BLaER1 treated with 17β-estradiol and CSF1 and Interleukin-3, amounts not matched to agents 10 nM and 100 nM (cell line): ENCODE data around the gene FZD1.

ENCODE experiments used
- H3K27ac ChIP-seq, 11 experiments: shearing (Covaris generic); formaldehyde crosslinking; 2 replicates each; pipeline ENCODE4 v1.8.1; 2022
- H3K27me3 ChIP-seq, 11 experiments: shearing (Covaris generic); formaldehyde crosslinking; 2 replicates each; pipeline ENCODE4 v1.8.1; 2022
- H3K36me3 ChIP-seq, 11 experiments: shearing (Covaris generic); formaldehyde crosslinking; 2 replicates each; pipeline ENCODE4 v1.8.1; 2022
- H3K4me1 ChIP-seq, 10 experiments: shearing (Covaris generic); formaldehyde crosslinking; 2 replicates each; pipeline ENCODE4 v1.8.1; 2022
- H3K4me2 ChIP-seq, 11 experiments: shearing (Covaris generic); formaldehyde crosslinking; 2 replicates each; pipeline ENCODE4 v1.8.1; 2022
- H3K4me3 ChIP-seq, 10 experiments: shearing (Covaris generic); formaldehyde crosslinking; 2 replicates each; pipeline ENCODE4 v1.8.1; 2022
- H3K9ac ChIP-seq, 11 experiments: shearing (Covaris generic); formaldehyde crosslinking; 2 replicates each; pipeline ENCODE4 v1.8.1; 2022
- H3K9me3 ChIP-seq, 11 experiments: shearing (Covaris generic); formaldehyde crosslinking; replicated peaks in 1 of 11; 2 replicates each; pipeline ENCODE4 v1.8.1; 2022
- H4K20me1 ChIP-seq, 11 experiments: shearing (Covaris generic); formaldehyde crosslinking; 2 replicates each; pipeline ENCODE4 v1.8.1; 2022
- Cebpa-rat ChIP-seq, 11 experiments: shearing (Covaris generic); IDR thresholded peaks; 2 replicates each; pipeline ENCODE4 v1.8.1; 2022

Gene FZD1

GRCh38 chr7:91239772-91240171 is 24.5 kb upstream of the FZD1 start:
- no peaks in the 10 kb centered on the region for H4K20me1 ChIP-seq
- H3K4me2 ChIP-seq = peak overlapping the region in 4 of 11 experiments; percentile 10 to 77 (median 68); a peak in 7 of 22 replicates
- peaks cover 0 to 24% (median 11%) of the 10 kb centered on the region in 10 experiments; a peak in 12 of 20 replicates for H3K4me1 ChIP-seq
- no peak overlapping the region for H3K4me3 ChIP-seq
- H3K27me3 ChIP-seq = peaks cover 0 to 4% (median 0%) of the 10 kb centered on the region in 11 experiments; a peak in 1 of 22 replicates
- no peak overlapping the region for H3K9ac ChIP-seq
- no peaks in the 10 kb centered on the region for H3K9me3 ChIP-seq
- H3K36me3 ChIP-seq = no peaks in the 10 kb centered on the region
- TF ChIP-seq Cebpa-rat (IDR thresholded peaks at IDR 0.05) = no peak
- no peak overlapping the region for H3K27ac ChIP-seq

GRCh38 chr7:91240376-91240941 is 23.8 kb upstream of the FZD1 start:
- Histone ChIP-seq H3K9me3 (no peaks in the 10 kb centered on the region), H3K27me3 (peaks cover 0 to 4% (median 0%) of the 10 kb centered on the region in 11 experiments; a peak in 1 of 22 replicates), H3K4me3 (no peak overlapping the region), H3K9ac (no peak overlapping the region), H3K27ac (no peak overlapping the region), H4K20me1 (no peaks in the 10 kb centered on the region), H3K36me3 (no peaks in the 10 kb centered on the region), H3K4me1 (peaks cover 0 to 24% (median 11%) of the 10 kb centered on the region in 10 experiments; a peak in 12 of 20 replicates), H3K4me2 (peak overlapping the region in 4 of 11 experiments; percentile 10 to 77 (median 68); a peak in 7 of 22 replicates)
- peak in 2 of 11 experiments; percentile 27 to 75; a peak in 2 of 22 replicates for TF ChIP-seq Cebpa-rat (IDR thresholded peaks at IDR 0.05)

GRCh38 chr7:91242097-91242844 is 22.0 kb upstream of the FZD1 start:
- Histone ChIP-seq H3K4me1 (peaks cover 0 to 24% (median 11%) of the 10 kb centered on the region in 10 experiments; a peak in 12 of 20 replicates), H3K4me3 (no peak overlapping the region), H4K20me1 (no peaks in the 10 kb centered on the region), H3K9ac (no peak overlapping the region), H3K27me3 (peaks cover 0 to 3% (median 0%) of the 10 kb centered on the region in 11 experiments; a peak in 1 of 22 replicates), H3K27ac (no peak overlapping the region), H3K9me3 (no peaks in the 10 kb centered on the region), H3K4me2 (no peak overlapping the region), H3K36me3 (no peaks in the 10 kb centered on the region)
- no peak for TF ChIP-seq Cebpa-rat (IDR thresholded peaks at IDR 0.05)

DNA sequence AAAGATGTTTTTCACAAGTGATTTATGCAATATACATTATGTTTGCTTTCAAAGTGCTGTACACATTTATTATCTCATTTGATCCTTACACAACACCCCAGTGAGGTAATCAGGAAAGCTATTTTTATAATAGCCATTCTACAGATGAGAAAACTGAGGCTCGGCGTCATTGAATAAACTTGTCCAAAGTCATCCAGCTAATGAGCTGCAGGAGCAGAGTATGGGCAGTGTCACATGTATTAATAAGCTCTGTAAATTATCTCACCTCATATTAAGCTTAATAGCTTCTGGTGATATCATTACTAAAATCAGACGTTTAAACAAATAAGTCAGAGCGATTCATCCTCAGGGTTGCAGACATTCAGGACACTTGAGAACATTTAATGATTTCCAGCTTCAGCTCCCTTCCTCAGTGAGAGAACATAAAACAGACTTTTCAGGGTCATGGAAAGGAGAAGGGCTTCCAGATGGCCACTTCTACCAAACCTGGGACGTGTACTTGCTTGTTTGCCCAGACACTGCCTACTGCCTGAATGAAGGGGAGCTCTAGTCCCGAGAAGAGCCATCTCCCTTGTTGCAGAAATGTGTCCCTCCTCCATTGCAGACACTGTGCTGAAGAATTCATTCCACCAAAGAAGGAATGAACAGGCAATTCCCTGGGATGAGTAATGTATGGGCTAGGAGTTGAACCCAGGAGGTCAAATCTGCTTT is 20.5 kb upstream of the FZD1 start:
- no peak overlapping the region for H3K4me2 ChIP-seq
- H3K4me3 ChIP-seq = no peak overlapping the region
- H3K9me3 ChIP-seq = no peaks in the 10 kb centered on the region
- H4K20me1 ChIP-seq = no peaks in the 10 kb centered on the region
- H3K9ac ChIP-seq = no peak overlapping the region
- no peak overlapping the region for H3K27ac ChIP-seq
- H3K36me3 ChIP-seq = no peaks in the 10 kb centered on the region
- no peak for TF ChIP-seq Cebpa-rat (IDR thresholded peaks at IDR 0.05)
- peaks cover 0 to 21% (median 9%) of the 10 kb centered on the region in 10 experiments; a peak in 12 of 20 replicates for H3K4me1 ChIP-seq
- no peaks in the 10 kb centered on the region for H3K27me3 ChIP-seq

- H3K27ac ChIP-seq = no peak overlapping the region
- H3K9ac ChIP-seq = no peak overlapping the region
- no peaks in the 10 kb centered on the region for H3K27me3 ChIP-seq
- TF ChIP-seq Cebpa-rat (IDR thresholded peaks at IDR 0.05) = no peak
- no peaks in the 10 kb centered on the region for H4K20me1 ChIP-seq
- H3K9me3 ChIP-seq = no peaks in the 10 kb centered on the region
- peaks cover 0 to 5% (median 0%) of the 10 kb centered on the region in 10 experiments; a peak in 1 of 20 replicates for H3K4me1 ChIP-seq
- H3K4me3 ChIP-seq = no peak overlapping the region
- H3K4me2 ChIP-seq = no peak overlapping the region
- no peaks in the 10 kb centered on the region for H3K36me3 ChIP-seq
These were observed 16.7 kb upstream of the FZD1 start for GRCh38 chr7:91247500-91247899.

- Histone ChIP-seq H3K36me3 (no peaks in the 10 kb centered on the region), H4K20me1 (no peaks in the 10 kb centered on the region), H3K4me2 (peak overlapping the region in 1 of 11 experiments; percentile 1; a peak in 1 of 22 replicates), H3K27me3 (no peaks in the 10 kb centered on the region), H3K27ac (no peak overlapping the region), H3K4me1 (peaks cover 0 to 5% (median 0%) of the 10 kb centered on the region in 10 experiments; a peak in 1 of 20 replicates), H3K9me3 (no peaks in the 10 kb centered on the region), H3K9ac (no peak overlapping the region), H3K4me3 (no peak overlapping the region)
- TF ChIP-seq Cebpa-rat (IDR thresholded peaks at IDR 0.05) = no peak
These were observed 15.2 kb upstream of the FZD1 start for GRCh38 chr7:91248996-91249395.

DNA sequence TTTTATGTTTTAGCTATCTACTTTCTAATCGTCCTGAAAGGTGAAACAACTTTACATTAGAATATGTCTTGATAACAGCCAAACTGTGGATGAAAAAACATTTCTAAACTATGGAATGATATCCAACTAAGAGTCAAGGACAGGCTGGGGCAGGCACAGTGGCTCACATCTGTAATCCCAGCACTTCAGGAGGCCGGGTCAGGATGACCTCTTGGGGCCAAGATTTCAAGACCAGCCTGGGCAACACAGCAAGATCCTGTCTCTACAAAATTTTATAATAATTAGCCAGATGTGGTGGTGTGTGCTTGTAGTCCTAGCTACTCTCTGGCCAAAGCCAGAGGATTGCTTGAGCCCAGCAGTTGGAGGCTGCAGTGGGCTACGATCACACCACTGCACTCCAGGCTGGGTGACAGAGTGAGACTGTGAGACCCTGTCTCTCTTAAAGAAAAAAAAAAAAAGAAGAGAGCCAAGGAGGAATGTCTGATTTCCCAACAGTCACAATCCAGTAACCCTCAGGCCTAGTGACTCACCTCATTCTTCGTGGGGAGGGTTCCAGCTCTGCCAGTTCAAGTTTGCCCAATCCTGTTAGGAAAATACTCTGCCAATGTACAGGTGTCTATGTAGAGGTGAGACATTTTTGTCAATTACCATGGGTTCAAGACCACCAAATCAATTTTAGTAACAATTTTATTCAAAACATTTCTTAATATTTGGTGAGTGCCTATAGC is 14.6 kb upstream of the FZD1 start:
- no peak overlapping the region for H3K4me2 ChIP-seq
- no peak overlapping the region for H3K4me3 ChIP-seq
- H3K9me3 ChIP-seq = no peaks in the 10 kb centered on the region
- H3K27me3 ChIP-seq = no peaks in the 10 kb centered on the region
- H3K4me1 ChIP-seq = peaks cover 0 to 5% (median 0%) of the 10 kb centered on the region in 10 experiments; a peak in 1 of 20 replicates
- H3K27ac ChIP-seq = no peak overlapping the region
- no peak overlapping the region for H3K9ac ChIP-seq
- no peaks in the 10 kb centered on the region for H4K20me1 ChIP-seq
- no peak for TF ChIP-seq Cebpa-rat (IDR thresholded peaks at IDR 0.05)
- H3K36me3 ChIP-seq = no peaks in the 10 kb centered on the region

DNA sequence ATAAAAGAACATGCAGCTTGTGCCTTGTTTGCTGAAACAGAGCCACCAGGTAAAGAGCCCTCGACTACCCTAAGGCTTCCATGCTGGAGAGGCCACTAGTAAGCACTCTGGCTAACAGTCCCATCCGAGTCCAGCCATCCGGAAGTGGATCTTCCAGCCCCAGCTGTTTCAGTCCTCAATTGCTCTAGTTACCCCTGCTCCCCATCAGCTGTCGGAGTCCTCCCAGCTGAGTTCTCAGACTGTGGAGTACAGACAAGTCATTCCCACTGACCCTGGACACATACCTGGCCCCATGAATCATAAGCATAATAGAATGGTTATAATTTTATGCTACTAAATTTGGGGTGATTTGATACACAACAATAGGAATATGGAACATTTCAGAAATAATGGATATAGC is 13.5 kb upstream of the FZD1 start:
- no peak for TF ChIP-seq Cebpa-rat (IDR thresholded peaks at IDR 0.05)
- Histone ChIP-seq H3K4me1 (peaks cover 0 to 5% (median 0%) of the 10 kb centered on the region in 10 experiments; a peak in 1 of 20 replicates), H3K4me2 (no peak overlapping the region), H4K20me1 (no peaks in the 10 kb centered on the region), H3K36me3 (no peaks in the 10 kb centered on the region), H3K9me3 (peaks cover 0 to 7% (median under 1%) of the 10 kb centered on the region in 11 experiments; a peak in 9 of 22 replicates), H3K9ac (no peak overlapping the region), H3K4me3 (no peak overlapping the region), H3K27ac (no peak overlapping the region), H3K27me3 (no peaks in the 10 kb centered on the region)
